HG03439 (cell line): ENCODE measurements around the gene AP1G1.
A peak's percentile ranks its signal among the peaks of the same experiment; 100 is the strongest.
"Not testable (repeated sequence)": the region's sequence is repeated elsewhere in the genome, so short reads cannot be mapped to it uniquely, and the experiment has no call there.

ENCODE experiments used
- ATAC-seq: cut with Tn5 transposase; IDR thresholded peaks from one replicate; pipeline ENCODE4 v1.9.1; 2021; ENCODE audit warnings: mild to moderate bottlenecking, moderate library complexity; ENCODE audit not compliant: unreplicated experiment

Gene AP1G1

GRCh38 chr16:71810155-71810530, 1.5 kb upstream of the AP1G1 start:
- not testable (repeated sequence) for ATAC-seq

- ATAC-seq = peak; percentile 45
These were observed 585 bp downstream of the AP1G1 start for GRCh38 chr16:71807905-71808592.

GRCh38 chr16:71803305-71803690, 5.3 kb downstream of the AP1G1 start:
- ATAC-seq = no peak

- ATAC-seq = no peak
These were observed 12.0 kb downstream of the AP1G1 start for GRCh38 chr16:71796501-71797097.

- ATAC-seq = no peak
These were observed 13.7 kb downstream of the AP1G1 start for GRCh38 chr16:71794943-71795342.

GRCh38 chr16:71794018-71794417, 14.6 kb downstream of the AP1G1 start:
- ATAC-seq = no peak

GRCh38 chr16:71792176-71792575, 16.5 kb downstream of the AP1G1 start:
- no peak for ATAC-seq

GRCh38 chr16:71790329-71790728, 18.3 kb downstream of the AP1G1 start:
- not testable (repeated sequence) for ATAC-seq

GRCh38 chr16:71789136-71789535, 19.5 kb downstream of the AP1G1 start:
- ATAC-seq = no peak

- ATAC-seq = no peak
These were observed 20.1 kb downstream of the AP1G1 start for GRCh38 chr16:71788578-71788977.

- ATAC-seq = not testable (repeated sequence)
These were observed 23.5 kb downstream of the AP1G1 start for GRCh38 chr16:71785143-71785542.

- no peak for ATAC-seq
These were observed 24.5 kb downstream of the AP1G1 start for GRCh38 chr16:71784093-71784492.

- ATAC-seq = no peak
These were observed 26.9 kb downstream of the AP1G1 start for GRCh38 chr16:71781741-71782140.

GRCh38 chr16:71780521-71781089, 28.0 kb downstream of the AP1G1 start:
- no peak for ATAC-seq

- no peak for ATAC-seq
These were observed 29.9 kb downstream of the AP1G1 start for GRCh38 chr16:71778780-71779179.

GRCh38 chr16:71777329-71777728, 31.3 kb downstream of the AP1G1 start:
- no peak for ATAC-seq

- no peak for ATAC-seq
These were observed 32.7 kb downstream of the AP1G1 start for GRCh38 chr16:71775949-71776348.

GRCh38 chr16:71771571-71771970, 37.1 kb downstream of the AP1G1 start:
- ATAC-seq = no peak

GRCh38 chr16:71769222-71769621, 39.4 kb downstream of the AP1G1 start:
- ATAC-seq = no peak

GRCh38 chr16:71767060-71767900, 41.4 kb downstream of the AP1G1 start:
- no peak for ATAC-seq

GRCh38 chr16:71762186-71762585, 46.4 kb downstream of the AP1G1 start:
- ATAC-seq = no peak

- no peak for ATAC-seq
These were observed 47.5 kb downstream of the AP1G1 start for GRCh38 chr16:71761097-71761496.
